ENCODE measurements around the gene ACKR2.

The ACKR2 gene

GRCh38 chr3:42827654-42828053 is 18.4 kb downstream of the ACKR2 start:
- no peak for DNase-seq (ENCODE audit: extremely low read depth, low read depth)
- no peak for TF ChIP-seq CTCF (IDR thresholded peaks at IDR 0.05; ENCODE audit: low read depth, low read length, missing control alignments)
- no peak overlapping the region for H3K4me3 ChIP-seq (replicated peaks; ENCODE audit: low read depth, low read length)

- no peak for DNase-seq (ENCODE audit: extremely low read depth, low read depth)
- TF ChIP-seq CTCF (IDR thresholded peaks at IDR 0.05; ENCODE audit: low read depth, low read length, missing control alignments), result no peak
- no peak overlapping the region for H3K4me3 ChIP-seq (replicated peaks; ENCODE audit: low read depth, low read length)
Observed at GRCh38 chr3:42829083-42829627, 19.9 kb downstream of the ACKR2 start.

GRCh38 chr3:42829628-42830436 is 20.6 kb downstream of the ACKR2 start:
- no peak for DNase-seq (ENCODE audit: extremely low read depth, low read depth)
- no peak overlapping the region for H3K4me3 ChIP-seq (replicated peaks; ENCODE audit: low read depth, low read length)
- TF ChIP-seq CTCF (IDR thresholded peaks at IDR 0.05; ENCODE audit: low read depth, low read length, missing control alignments), result no peak

- no peak for DNase-seq (ENCODE audit: extremely low read depth, low read depth)
- peak; percentile 29 for TF ChIP-seq CTCF (IDR thresholded peaks at IDR 0.05; ENCODE audit: low read depth, low read length, missing control alignments)
Observed at GRCh38 chr3:42830437-42831320, 21.4 kb downstream of the ACKR2 start.

GRCh38 chr3:42831321-42831713 is 22.1 kb downstream of the ACKR2 start:
- DNase-seq (ENCODE audit: extremely low read depth, low read depth), result peak; percentile 24
- TF ChIP-seq CTCF (IDR thresholded peaks at IDR 0.05; ENCODE audit: low read depth, low read length, missing control alignments), result peak; percentile 77
- H3K4me3 ChIP-seq (replicated peaks; ENCODE audit: low read depth, low read length), result no peak overlapping the region

More at GRCh38 chr3:42830437-42831320, 21.4 kb downstream of the ACKR2 start:
- no peak overlapping the region for H3K4me3 ChIP-seq (replicated peaks; ENCODE audit: low read depth, low read length)

- H3K4me3 ChIP-seq (replicated peaks; ENCODE audit: low read depth, low read length), result no peak overlapping the region
- TF ChIP-seq CTCF (IDR thresholded peaks at IDR 0.05; ENCODE audit: low read depth, low read length, missing control alignments), result no peak
- DNase-seq (ENCODE audit: extremely low read depth, low read depth), result no peak
Observed at GRCh38 chr3:42836150-42837123, 27.2 kb downstream of the ACKR2 start.

All from HFF-Myc (cell line).